A549 treated with AZD2906 at 1 μM for 4 hours (cell line): ENCODE results near the gene GLRA2. TPM values are rescaled to one million over a fixed set of nuclear protein-coding genes. Genes with fewer than 3 reads are reported as not detected.

ENCODE experiments used
- total RNA-seq: library from RNA; stranded (reverse); fragments of 200-300 nt; extraction: Qiagen RNA extraction; gene quantifications from 5 replicates; pipeline ENCODE4 v1.2.3, GENCODE V29; 2022

Gene GLRA2
- not detected in 5 replicates for total RNA-seq

DNA sequence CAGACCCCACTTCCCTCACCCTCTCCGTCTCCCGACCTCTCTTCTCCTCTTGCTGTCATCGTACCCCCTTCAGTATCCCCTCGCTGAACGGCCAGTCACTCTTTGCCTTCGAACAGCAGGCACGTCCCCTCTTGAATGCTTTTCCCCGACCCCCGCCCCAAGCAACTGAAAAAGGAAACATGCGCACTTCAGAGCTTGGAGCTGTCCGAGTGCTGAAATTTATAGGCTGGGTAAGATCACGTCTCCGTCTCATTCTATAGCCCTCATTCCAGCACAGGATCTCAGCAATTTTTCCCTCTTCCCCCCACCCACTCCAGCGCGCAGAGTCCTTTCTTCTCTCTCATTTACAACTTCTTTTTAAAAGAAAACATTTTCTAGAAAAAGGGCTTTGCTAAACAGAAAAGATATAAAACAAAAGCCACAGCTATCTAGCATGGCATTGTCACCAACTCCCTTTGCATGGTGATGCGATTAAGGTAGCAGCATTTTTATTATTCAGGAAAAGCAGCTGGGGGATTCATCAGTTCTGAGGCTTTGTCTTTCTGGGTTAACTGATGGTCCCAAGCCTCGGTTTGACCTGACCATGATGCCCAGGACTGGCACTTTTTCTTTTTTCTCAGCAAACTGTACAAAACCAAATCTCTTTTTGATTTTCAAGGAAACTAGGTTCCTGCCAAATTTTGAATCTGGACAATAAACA lies at the start of gene GLRA2:
TSS of gene GLRA2 (plus strand) at position 247 of the 700 bp plus-strand sequence. CDS start 522 bp downstream, outside the sequence.

